ENCODE results near the gene RSPH6A.
A peak's percentile ranks its signal among the peaks of the same experiment; 100 is the strongest.
"Not testable (repeated sequence)": the region's sequence is repeated elsewhere in the genome, so short reads cannot be mapped to it uniquely, and the experiment has no call there.

Gene RSPH6A

DNA sequence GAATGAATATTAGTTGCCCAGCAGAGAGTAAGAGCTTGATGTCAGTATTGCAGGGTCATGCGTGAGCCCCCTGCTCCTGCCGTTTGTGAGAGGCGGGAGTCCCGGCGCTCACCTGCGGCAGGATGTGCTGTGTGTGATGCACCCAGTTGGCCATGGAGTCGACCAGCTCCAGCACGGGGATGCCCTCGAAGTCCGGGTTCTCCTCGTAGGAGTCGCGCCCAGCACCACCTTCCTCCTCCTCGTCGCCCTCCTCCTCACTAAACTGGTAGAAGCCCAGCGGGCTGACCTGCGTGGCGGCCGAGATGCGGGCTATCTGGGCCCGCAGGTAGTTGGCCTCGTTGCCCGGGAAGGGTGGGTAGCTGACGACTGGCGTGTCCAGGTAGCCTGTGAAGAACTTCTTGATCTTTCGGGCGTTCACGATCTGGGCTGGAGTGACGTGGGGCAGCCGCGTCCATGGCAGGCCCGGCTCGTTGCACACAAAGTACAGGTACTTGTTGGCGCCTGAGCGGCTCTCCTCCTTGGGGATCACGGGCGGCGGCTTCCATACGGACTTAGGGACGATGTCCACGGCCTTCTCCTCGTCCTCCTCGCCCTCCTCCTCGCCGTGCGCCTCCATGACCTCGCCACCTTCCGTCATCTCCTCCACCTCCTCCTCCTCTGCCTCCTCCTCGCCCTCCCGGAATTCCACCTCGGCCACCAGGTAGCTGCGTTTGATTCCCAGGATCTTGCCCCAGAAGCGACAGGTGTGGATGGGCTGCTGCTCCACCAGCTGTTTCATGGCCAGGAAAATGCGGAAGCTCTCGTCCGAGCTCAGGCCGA, 10.8 kb downstream of the RSPH6A start:
- Histone ChIP-seq H3K36me3 (ENCODE audit: control insufficient read depth, insufficient read depth, low read length) (no peaks in the 10 kb centered on the region), H3K4me2 (ENCODE audit: low read length) (no peak overlapping the region), H3K79me2 (ENCODE audit: control insufficient read depth, insufficient read depth, low read length) (no peaks in the 10 kb centered on the region), H3K23ac (ENCODE audit: low read length) (no peak overlapping the region), H3K4ac (ENCODE audit: low read depth, low read length) (no peak overlapping the region), H3K9ac (ENCODE audit: low read length) (no peak overlapping the region), H3K4me1 (ENCODE audit: control insufficient read depth, low read depth, low read length) (no peaks in the 10 kb centered on the region), H2BK15ac (replicated peaks; ENCODE audit: low read depth) (no peak overlapping the region), H4K5ac (ENCODE audit: low read length) (no peak overlapping the region), H4K8ac (ENCODE audit: low read depth, low read length) (no peak overlapping the region), H3K27ac (ENCODE audit: low read depth, low read length) (no peak overlapping the region), H3K79me1 (ENCODE audit: low read length) (no peaks in the 10 kb centered on the region), H3K18ac (ENCODE audit: low read length) (no peak overlapping the region), H2BK5ac (ENCODE audit: low read length) (no peak overlapping the region), H3K56ac (ENCODE audit: low read length) (no peak overlapping the region), H2BK120ac (ENCODE audit: low read depth, low read length) (no peak overlapping the region), H3K27me3 (ENCODE audit: insufficient read depth, low read length, poor library complexity) (no peaks in the 10 kb centered on the region), H2AK5ac (ENCODE audit: low read length) (no peak overlapping the region), H3K4me3 (ENCODE audit: low read length) (no peak overlapping the region)
- DNase-seq: no peak
- no CpG with 5 or more reads among the region's 57 CpGs for WGBS (ENCODE audit: extremely low coverage, insufficient coverage, low lambda C conversion rate)

DNA sequence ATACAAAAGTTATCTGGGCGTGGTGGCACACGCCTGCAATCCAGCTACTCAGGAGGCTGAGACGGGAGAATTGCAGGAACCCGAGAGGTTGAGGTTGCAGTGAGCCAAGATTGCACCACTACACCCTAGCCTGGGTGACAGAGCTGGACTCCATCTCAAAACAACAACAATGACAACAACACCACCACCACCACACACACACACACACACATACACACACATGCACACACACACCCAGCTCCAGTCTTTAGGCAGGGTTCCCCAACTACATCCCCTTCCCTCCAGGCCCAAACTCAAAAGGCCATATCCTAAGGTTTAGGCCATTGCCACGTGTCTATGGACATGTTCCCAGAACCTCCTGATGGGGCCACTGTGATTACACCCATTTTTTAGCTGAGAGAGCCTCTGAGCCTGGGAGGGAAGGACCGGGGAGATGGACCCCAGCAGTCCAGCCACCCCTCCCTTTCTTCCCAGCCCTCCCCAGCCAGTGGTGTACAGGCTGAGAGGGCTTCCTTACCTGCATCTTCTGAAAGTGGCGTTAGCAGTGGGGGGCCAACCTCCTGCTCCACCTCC, 13.4 kb downstream of the RSPH6A start:
- H2BK5ac ChIP-seq (ENCODE audit: low read length): no peak overlapping the region
- H2BK15ac ChIP-seq (replicated peaks; ENCODE audit: low read depth): no peak overlapping the region
- H4K8ac ChIP-seq (ENCODE audit: low read depth, low read length): no peak overlapping the region
- H3K4me2 ChIP-seq (ENCODE audit: low read length): no peak overlapping the region
- no peaks in the 10 kb centered on the region for H3K79me1 ChIP-seq (ENCODE audit: low read length)
- no peak for DNase-seq
- H3K4ac ChIP-seq (ENCODE audit: low read depth, low read length): no peak overlapping the region
- no peak overlapping the region for H3K27ac ChIP-seq (ENCODE audit: low read depth, low read length)
- H3K9ac ChIP-seq (ENCODE audit: low read length): no peak overlapping the region
- WGBS (ENCODE audit: extremely low coverage, insufficient coverage, low lambda C conversion rate): no CpG with 5 or more reads among the region's 7 CpGs
- H3K79me2 ChIP-seq (ENCODE audit: control insufficient read depth, insufficient read depth, low read length): no peaks in the 10 kb centered on the region
- no peak overlapping the region for H3K23ac ChIP-seq (ENCODE audit: low read length)
- no peak overlapping the region for H2AK5ac ChIP-seq (ENCODE audit: low read length)
- H3K27me3 ChIP-seq (ENCODE audit: insufficient read depth, low read length, poor library complexity): no peaks in the 10 kb centered on the region
- no peak overlapping the region for H2BK120ac ChIP-seq (ENCODE audit: low read depth, low read length)
- H3K18ac ChIP-seq (ENCODE audit: low read length): no peak overlapping the region
- H3K4me1 ChIP-seq (ENCODE audit: control insufficient read depth, low read depth, low read length): no peaks in the 10 kb centered on the region
- no peaks in the 10 kb centered on the region for H3K36me3 ChIP-seq (ENCODE audit: control insufficient read depth, insufficient read depth, low read length)
- no peak overlapping the region for H3K4me3 ChIP-seq (ENCODE audit: low read length)
- H3K56ac ChIP-seq (ENCODE audit: low read length): no peak overlapping the region
- no peak overlapping the region for H4K5ac ChIP-seq (ENCODE audit: low read length)

DNA sequence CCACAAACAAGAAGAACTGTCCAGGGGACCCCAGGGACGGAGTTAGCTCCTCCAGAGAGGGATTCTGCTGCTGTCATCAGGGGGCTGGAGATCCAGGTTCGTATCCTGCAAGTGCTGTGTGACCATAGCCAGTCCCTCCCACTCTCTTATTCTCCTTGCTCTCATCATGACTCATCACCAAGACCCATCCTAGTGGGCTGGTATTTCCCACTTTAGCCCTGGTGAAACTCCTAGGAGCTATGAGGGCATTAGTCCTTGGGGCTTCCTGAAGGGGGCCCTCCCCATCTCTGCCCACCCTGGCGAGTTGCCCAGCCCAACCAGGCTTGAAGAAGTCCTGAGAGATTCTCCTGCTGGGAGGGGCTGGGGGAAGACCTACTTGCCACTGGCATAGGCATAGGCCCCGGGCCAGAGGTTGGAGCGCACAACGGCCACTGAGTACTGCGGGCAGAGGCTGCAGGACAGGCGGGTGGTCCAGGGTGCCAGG, 15.0 kb downstream of the RSPH6A start:
- Histone ChIP-seq H3K79me2 (ENCODE audit: control insufficient read depth, insufficient read depth, low read length) (no peaks in the 10 kb centered on the region), H3K4ac (ENCODE audit: low read depth, low read length) (no peak overlapping the region), H2AK5ac (ENCODE audit: low read length) (no peak overlapping the region), H4K8ac (ENCODE audit: low read depth, low read length) (no peak overlapping the region), H3K27ac (ENCODE audit: low read depth, low read length) (no peak overlapping the region), H3K79me1 (ENCODE audit: low read length) (no peaks in the 10 kb centered on the region), H2BK120ac (ENCODE audit: low read depth, low read length) (no peak overlapping the region), H3K4me3 (ENCODE audit: low read length) (no peak overlapping the region), H3K56ac (ENCODE audit: low read length) (no peak overlapping the region), H3K27me3 (ENCODE audit: insufficient read depth, low read length, poor library complexity) (no peaks in the 10 kb centered on the region), H3K18ac (ENCODE audit: low read length) (no peak overlapping the region), H3K36me3 (ENCODE audit: control insufficient read depth, insufficient read depth, low read length) (no peaks in the 10 kb centered on the region), H2BK5ac (ENCODE audit: low read length) (no peak overlapping the region), H3K4me1 (ENCODE audit: control insufficient read depth, low read depth, low read length) (no peaks in the 10 kb centered on the region), H4K5ac (ENCODE audit: low read length) (no peak overlapping the region), H3K9ac (ENCODE audit: low read length) (no peak overlapping the region), H3K23ac (ENCODE audit: low read length) (no peak overlapping the region), H2BK15ac (replicated peaks; ENCODE audit: low read depth) (no peak overlapping the region), H3K4me2 (ENCODE audit: low read length) (no peak overlapping the region)
- peak; percentile 72 for DNase-seq
- no CpG with 5 or more reads among the region's 8 CpGs for WGBS (ENCODE audit: extremely low coverage, insufficient coverage, low lambda C conversion rate)

DNA sequence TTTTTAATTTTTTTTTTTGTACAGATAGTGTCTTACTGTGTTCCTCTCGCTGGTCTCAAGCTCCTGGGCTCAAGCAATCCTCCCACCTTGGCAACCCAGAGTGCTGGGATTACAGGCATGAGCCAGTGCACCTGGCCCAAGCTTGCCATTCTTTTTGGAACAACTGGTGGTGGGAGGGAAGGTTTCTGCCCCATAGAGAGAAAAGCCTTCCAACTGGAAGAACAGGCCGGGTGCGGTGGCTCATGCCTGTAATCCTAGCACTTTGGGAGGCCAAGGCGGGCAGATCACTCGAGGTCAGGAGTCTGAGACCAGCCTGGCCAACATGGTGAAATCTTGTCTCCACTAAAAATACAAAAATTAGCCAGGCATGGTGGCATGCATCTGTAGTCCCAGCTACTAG, 15.6 kb downstream of the RSPH6A start:
- not testable (repeated sequence) for H2BK15ac ChIP-seq (replicated peaks; ENCODE audit: low read depth); H3K23ac ChIP-seq (ENCODE audit: low read length); H3K4me1 ChIP-seq (ENCODE audit: control insufficient read depth, low read depth, low read length); H4K8ac ChIP-seq (ENCODE audit: low read depth, low read length); H2BK5ac ChIP-seq (ENCODE audit: low read length); H3K9ac ChIP-seq (ENCODE audit: low read length); H3K4ac ChIP-seq (ENCODE audit: low read depth, low read length); H4K5ac ChIP-seq (ENCODE audit: low read length); H3K79me2 ChIP-seq (ENCODE audit: control insufficient read depth, insufficient read depth, low read length); H3K27ac ChIP-seq (ENCODE audit: low read depth, low read length); H2AK5ac ChIP-seq (ENCODE audit: low read length); H3K4me3 ChIP-seq (ENCODE audit: low read length); H3K36me3 ChIP-seq (ENCODE audit: control insufficient read depth, insufficient read depth, low read length); H3K27me3 ChIP-seq (ENCODE audit: insufficient read depth, low read length, poor library complexity); H3K18ac ChIP-seq (ENCODE audit: low read length); H2BK120ac ChIP-seq (ENCODE audit: low read depth, low read length); H3K79me1 ChIP-seq (ENCODE audit: low read length); H3K56ac ChIP-seq (ENCODE audit: low read length); DNase-seq; H3K4me2 ChIP-seq (ENCODE audit: low read length)
- WGBS (ENCODE audit: extremely low coverage, insufficient coverage, low lambda C conversion rate): no CpG with 5 or more reads among the region's 5 CpGs

DNA sequence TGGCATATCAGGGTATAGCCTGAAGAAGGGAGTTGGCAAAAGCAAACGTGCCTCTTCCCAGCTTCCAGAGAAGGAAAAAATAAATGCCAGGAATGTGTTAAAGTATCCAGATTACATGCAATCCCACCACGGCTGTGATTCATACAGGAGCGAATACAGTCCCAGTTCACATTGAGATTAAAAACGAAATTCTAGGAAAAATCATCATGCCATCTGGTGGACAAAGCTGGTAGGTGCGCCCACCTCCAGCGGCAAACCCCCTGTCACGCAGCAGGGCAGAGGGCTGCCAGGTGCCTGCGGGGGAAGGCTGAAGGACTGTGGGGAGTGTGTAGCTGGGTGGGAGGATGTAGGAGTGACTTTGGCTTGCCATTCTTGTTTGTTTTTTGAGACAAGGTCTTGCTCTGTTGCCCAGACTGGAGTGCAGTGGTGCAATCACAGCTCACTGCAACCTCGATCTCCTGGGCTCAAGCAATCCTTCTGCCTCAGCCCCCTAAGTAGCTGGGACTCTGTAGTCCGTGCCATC, 16.1 kb downstream of the RSPH6A start:
- Histone ChIP-seq H2BK15ac (replicated peaks; ENCODE audit: low read depth) (no peak overlapping the region), H4K5ac (ENCODE audit: low read length) (no peak overlapping the region), H3K36me3 (ENCODE audit: control insufficient read depth, insufficient read depth, low read length) (no peaks in the 10 kb centered on the region), H3K23ac (ENCODE audit: low read length) (no peak overlapping the region), H3K79me2 (ENCODE audit: control insufficient read depth, insufficient read depth, low read length) (no peaks in the 10 kb centered on the region), H3K56ac (ENCODE audit: low read length) (no peak overlapping the region), H2BK120ac (ENCODE audit: low read depth, low read length) (no peak overlapping the region), H2BK5ac (ENCODE audit: low read length) (no peak overlapping the region), H3K27ac (ENCODE audit: low read depth, low read length) (no peak overlapping the region), H3K4me2 (ENCODE audit: low read length) (no peak overlapping the region), H3K4me3 (ENCODE audit: low read length) (no peak overlapping the region), H3K9ac (ENCODE audit: low read length) (no peak overlapping the region), H3K4me1 (ENCODE audit: control insufficient read depth, low read depth, low read length) (no peaks in the 10 kb centered on the region), H2AK5ac (ENCODE audit: low read length) (no peak overlapping the region), H3K27me3 (ENCODE audit: insufficient read depth, low read length, poor library complexity) (no peaks in the 10 kb centered on the region), H3K79me1 (ENCODE audit: low read length) (no peaks in the 10 kb centered on the region), H4K8ac (ENCODE audit: low read depth, low read length) (no peak overlapping the region), H3K4ac (ENCODE audit: low read depth, low read length) (no peak overlapping the region), H3K18ac (ENCODE audit: low read length) (no peak overlapping the region)
- WGBS (ENCODE audit: extremely low coverage, insufficient coverage, low lambda C conversion rate): no CpG with 5 or more reads among the region's 10 CpGs
- peak; percentile 54 for DNase-seq

All from mesendoderm (in vitro differentiated cells).